WTC11 (cell line): ENCODE data around the gene CYGB. TPM values are rescaled to one million over a fixed set of nuclear protein-coding genes. Genes with fewer than 3 reads are reported as not detected.

Experiments used
- ATAC-seq: fragments of 200-7000 bp; cut with Tn5 transposase; 2 replicates; pipeline ENCODE4 v1.10.0; 2021; ENCODE audit warnings: mild to moderate bottlenecking, moderate library complexity
- Bru-seq: library from RNA; stranded (reverse); fragments of 400-500 nt; gene quantifications from one replicate; lab custom pipeline; 2021; lab: Mats Ljungman, UMichigan
- CTCF ChIA-PET: fragments of 300-600 bp; sonication (Branson Sonifier 250); formaldehyde crosslinking; loops from one replicate; lab custom pipeline; 2021; ENCODE audit warnings: antibody characterized with exemption; lab: Charles Lee
- POLR2A ChIA-PET: fragments of 350-600 bp; sonication (Branson Sonifier 250); formaldehyde crosslinking; loops from one replicate; lab custom pipeline; 2021; ENCODE audit warnings: antibody characterized with exemption; lab: Charles Lee
- DNase-seq: peaks from one replicate; pipeline ENCODE4 v3.0.0; 2021; ENCODE audit warnings: low spot score
- H3K27ac Mint-ChIP-seq: 2 replicates; pipeline ENCODE4 v1.8.0; 2021; ENCODE audit warnings: mixed read lengths
- H3K27me3 Mint-ChIP-seq: 2 replicates; pipeline ENCODE4 v1.8.0; 2021; ENCODE audit warnings: low read depth, mild to moderate bottlenecking, moderate library complexity, mixed read lengths
- H3K36me3 Mint-ChIP-seq: 2 replicates; pipeline ENCODE4 v1.8.0; 2021; ENCODE audit warnings: mixed read lengths
- H3K4me1 Mint-ChIP-seq: 2 replicates; pipeline ENCODE4 v1.8.0; 2022; ENCODE audit warnings: mixed read lengths
- H3K4me3 Mint-ChIP-seq: 2 replicates; pipeline ENCODE4 v1.8.0; 2021; ENCODE audit warnings: mild to moderate bottlenecking, moderate library complexity, mixed read lengths
- H3K9me3 Mint-ChIP-seq: 2 replicates; pipeline ENCODE4 v1.8.0; 2021; ENCODE audit warnings: mixed read lengths
- ELF4 ChIP-seq: sonication (generic); formaldehyde crosslinking; IDR thresholded peaks from 2 replicates; pipeline ENCODE4 v1.8.1; 2022; ENCODE audit warnings: low read depth, mild to moderate bottlenecking, moderate library complexity, missing genetic modification reagents
- FOXK1 ChIP-seq: sonication (generic); formaldehyde crosslinking; IDR thresholded peaks from 2 replicates; pipeline ENCODE4 v1.8.0; 2022; ENCODE audit warnings: mild to moderate bottlenecking, moderate library complexity, missing genetic modification reagents
- MXD4 ChIP-seq: fragments of 250-450 bp; sonication (Bioruptor Pico); IDR thresholded peaks from 2 replicates; pipeline ENCODE4 v1.8.0; 2021; ENCODE audit warnings: mild to moderate bottlenecking, moderate library complexity, borderline replicate concordance
- SMAD4 ChIP-seq: sonication (generic); formaldehyde crosslinking; IDR thresholded peaks from 2 replicates; pipeline ENCODE4 v1.8.0; 2022; ENCODE audit warnings: mild to moderate bottlenecking, missing genetic modification reagents
- SP1 ChIP-seq: sonication (generic); formaldehyde crosslinking; conservative IDR thresholded peaks from 2 replicates; pipeline ENCODE4 v1.8.1; 2022; ENCODE audit warnings: missing genetic modification reagents
- STAT6 ChIP-seq: sonication (generic); formaldehyde crosslinking; conservative IDR thresholded peaks from 2 replicates; pipeline ENCODE4 v1.8.1; 2023; ENCODE audit warnings: mild to moderate bottlenecking, low read depth, missing genetic modification reagents, moderate library complexity
- USF2 ChIP-seq: sonication (generic); formaldehyde crosslinking; IDR thresholded peaks from 2 replicates; pipeline ENCODE4 v1.8.1; 2023; ENCODE audit warnings: mild to moderate bottlenecking, missing genetic modification reagents, moderate library complexity
- long read RNA-seq, 3 experiments: library from RNA in 1 of 3; library from capped mRNA in 1 of 3; library from polyadenylated mRNA in 1 of 3; unstranded in 2 of 3; stranded (forward) in 1 of 3; transcript quantifications; one replicate each; pipeline ENCODE4 v2.0.0, GENCODE V29; 2021
- total RNA-seq: library from RNA; stranded (reverse); gene quantifications from 3 replicates; pipeline ENCODE4 v1.2.3, GENCODE V29; 2021
- TF ChIP-seq, protein P1 (sequence below): sonication (generic); formaldehyde crosslinking; IDR thresholded peaks from 2 replicates; pipeline ENCODE4 v1.8.0; 2022; ENCODE audit warnings: mild to moderate bottlenecking, missing genetic modification reagents
- TF ChIP-seq, protein P2 (sequence below): sonication (generic); formaldehyde crosslinking; IDR thresholded peaks from 2 replicates; pipeline ENCODE4 v1.8.0; 2022; ENCODE audit warnings: mild to moderate bottlenecking, missing genetic modification reagents

Gene CYGB
- total RNA-seq = 3.6 to 5.3 TPM (median 5.1 TPM) in 3 replicates
- percentile 25 among the genes with signal in this experiment for Bru-seq, nascent RNA
- long read RNA-seq, experiment 1, transcript CYGB-201 (4 exons, 2,158 nt) = major isoform, 10 of 11 reads
- long read RNA-seq, experiment 1, partial matches to known transcripts = 1 of 11 reads
- long read RNA-seq, experiment 1, other reads (novel, unspliced or antisense) = 0 of 11 reads
- long read RNA-seq, experiment 2, partial matches to known transcripts = 1 of 7 reads
- long read RNA-seq, experiment 2, other reads (novel, unspliced or antisense) = 3 of 7 reads
- long read RNA-seq, experiment 3 = 0 reads

DNA sequence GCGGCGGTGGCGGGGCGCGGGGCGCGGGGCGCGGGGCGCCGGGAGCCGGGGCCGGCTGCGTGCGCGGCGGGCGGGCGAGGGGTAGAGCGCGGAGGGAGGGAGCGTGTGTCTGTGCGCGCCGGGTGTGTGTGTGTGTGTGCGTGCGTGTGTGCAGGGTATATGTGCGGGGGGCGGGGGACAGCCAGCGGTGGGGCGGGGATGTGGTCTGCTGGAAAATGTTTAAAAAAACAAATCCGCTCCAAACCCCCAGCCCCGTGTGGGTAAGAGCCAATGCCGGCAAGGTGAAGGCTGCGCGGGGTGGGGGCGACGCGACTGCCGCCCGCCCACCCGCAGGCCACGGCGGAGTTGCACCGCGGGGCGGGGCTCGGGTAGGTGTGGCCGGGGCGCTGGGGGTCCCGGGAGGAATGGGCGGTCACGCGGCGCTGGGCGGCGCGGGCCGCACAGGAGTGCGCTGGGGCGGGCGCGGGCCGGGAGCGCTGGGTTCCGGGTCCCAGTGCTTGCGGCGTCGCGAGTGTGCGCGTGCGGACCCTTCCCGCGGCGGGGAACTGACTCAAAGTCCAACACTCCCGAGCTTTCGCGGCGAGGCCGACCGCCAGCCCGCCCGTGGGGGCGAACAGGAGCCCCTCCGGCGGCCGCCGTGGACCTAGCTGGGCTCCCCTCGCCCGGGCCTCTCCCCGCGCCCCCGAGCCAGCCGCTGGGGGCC, at the start of gene CYGB:
Gene CYGB, minus strand, starts transcription at position 132 of the 703 bp plus-strand sequence. CDS start 167 bp downstream, outside the sequence.
- peak within 1 kb of the TSS; percentile 68 for H3K4me3 Mint-ChIP-seq
- TF ChIP-seq USF2 (CRISPR knock-in tag) (peak; percentile 68), FOXK1 (0 out of 2 replicates have a peak, but pooled peaks have one; percentile 14), STAT6 (CRISPR knock-in tag) (peak; percentile 84; the same call in 1 of the 2 replicates), ELF4 (CRISPR knock-in tag) (no peak), SMAD4 (CRISPR knock-in tag) (no peak), SP1 (CRISPR knock-in tag) (peak; percentile 57)
- TF ChIP-seq, protein P1, sequence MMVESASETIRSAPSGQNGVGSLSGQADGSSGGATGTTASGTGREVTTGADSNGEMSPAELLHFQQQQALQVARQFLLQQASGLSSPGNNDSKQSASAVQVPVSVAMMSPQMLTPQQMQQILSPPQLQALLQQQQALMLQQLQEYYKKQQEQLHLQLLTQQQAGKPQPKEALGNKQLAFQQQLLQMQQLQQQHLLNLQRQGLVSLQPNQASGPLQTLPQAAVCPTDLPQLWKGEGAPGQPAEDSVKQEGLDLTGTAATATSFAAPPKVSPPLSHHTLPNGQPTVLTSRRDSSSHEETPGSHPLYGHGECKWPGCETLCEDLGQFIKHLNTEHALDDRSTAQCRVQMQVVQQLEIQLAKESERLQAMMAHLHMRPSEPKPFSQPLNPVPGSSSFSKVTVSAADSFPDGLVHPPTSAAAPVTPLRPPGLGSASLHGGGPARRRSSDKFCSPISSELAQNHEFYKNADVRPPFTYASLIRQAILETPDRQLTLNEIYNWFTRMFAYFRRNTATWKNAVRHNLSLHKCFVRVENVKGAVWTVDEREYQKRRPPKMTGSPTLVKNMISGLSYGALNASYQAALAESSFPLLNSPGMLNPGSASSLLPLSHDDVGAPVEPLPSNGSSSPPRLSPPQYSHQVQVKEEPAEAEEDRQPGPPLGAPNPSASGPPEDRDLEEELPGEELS = peak; percentile 49; the same call in 1 of the 2 replicates
- TF ChIP-seq, protein P2, sequence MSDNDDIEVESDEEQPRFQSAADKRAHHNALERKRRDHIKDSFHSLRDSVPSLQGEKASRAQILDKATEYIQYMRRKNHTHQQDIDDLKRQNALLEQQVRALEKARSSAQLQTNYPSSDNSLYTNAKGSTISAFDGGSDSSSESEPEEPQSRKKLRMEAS (CRISPR knock-in tag) = no peak
- TF ChIP-seq, all 79 proteins: peak for 5
- ATAC-seq = 0 out of 2 replicates have a peak, but pooled peaks have one; percentile 2
- H3K36me3 Mint-ChIP-seq = no peaks in the 10 kb centered on the region; the same call in 1 of the 2 replicates
- no peak for DNase-seq
- H3K27ac Mint-ChIP-seq = no peak within 1 kb of the TSS
- no peaks in the 10 kb centered on the region for H3K9me3 Mint-ChIP-seq
- CTCF ChIA-PET = interaction anchor here (1.2 to 9.7 kb wide), 5 partner anchors 10 to 144 kb away, joined by 3 to 123 read pairs (median 9); no protein-coding TSS in a partner anchor
- POLR2A ChIA-PET = interaction anchor here (1.0 kb wide), 1 partner anchor 20 kb away, joined by 3 read pairs; no protein-coding TSS in a partner anchor
- peaks cover 30% of the 10 kb centered on the region for H3K4me1 Mint-ChIP-seq
- peaks cover 52% of the 10 kb centered on the region for H3K27me3 Mint-ChIP-seq

- Mint-ChIP-seq H3K4me1 (peaks cover 13% of the 10 kb centered on the region), H3K27ac (no peak overlapping the region), H3K4me3 (peak overlapping the region; percentile 48), H3K36me3 (no peaks in the 10 kb centered on the region), H3K9me3 (no peaks in the 10 kb centered on the region), H3K27me3 (peaks cover 80% of the 10 kb centered on the region)
- ATAC-seq (no peak), DNase-seq (peak; percentile 35)
- ChIA-PET CTCF (interaction anchor here (0.8 to 3.8 kb wide), 7 partner anchors 11 to 95 kb away, joined by 3 to 17 read pairs (median 10); no protein-coding TSS in a partner anchor), POLR2A (no interaction called here)
- peak; percentile 33; the same call in 1 of the 2 replicates for TF ChIP-seq USF2 (CRISPR knock-in tag)
- TF ChIP-seq MXD4 (CRISPR knock-in tag) = no peak
Observed at GRCh38 chr17:76586741-76587487, 49.4 kb upstream of the CYGB start.
